ENCODE measurements around the gene GARIN1A. TPM values are rescaled to one million over a fixed set of nuclear protein-coding genes. Genes with fewer than 3 reads are reported as not detected.
"Not testable (repeated sequence)": the region's sequence is repeated elsewhere in the genome, so short reads cannot be mapped to it uniquely, and the experiment has no call there.

The GARIN1A gene
- total RNA-seq, 4 donors from 2014 or later: 0.18 to 8.3 (median 3.5) TPM

DNA sequence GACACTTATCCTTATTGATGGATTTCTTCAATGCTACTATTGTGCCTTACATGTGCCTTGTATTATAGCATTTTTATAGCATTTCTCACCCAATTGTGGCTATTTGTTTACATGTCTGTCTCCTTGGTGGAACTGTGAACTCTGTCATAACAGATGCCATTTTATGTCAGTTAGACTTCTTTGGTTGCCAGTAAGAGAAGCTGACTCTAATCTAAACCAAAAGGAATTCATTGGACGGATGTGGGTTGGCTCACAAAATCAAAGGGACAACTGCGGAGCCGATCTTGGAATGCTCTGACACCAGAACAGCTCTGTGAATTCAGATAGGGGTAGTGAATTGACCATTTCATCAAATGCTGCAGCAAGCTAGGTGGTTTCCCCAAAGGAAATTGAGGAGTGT is 15.0 kb downstream of the GARIN1A start:
- Histone ChIP-seq H3K27me3 (no peaks in the 10 kb centered on the region), H3K4me1 (no peaks in the 10 kb centered on the region), H3K27ac (no peak overlapping the region), H3K36me3 (peaks cover 0 to 6% (median 0%) of the 10 kb centered on the region in 3 donors), H3K4me3 (no peak overlapping the region), H3K9me3 (no peaks in the 10 kb centered on the region)
- TF ChIP-seq POLR2A (IDR thresholded peaks at IDR 0.05) (no peak), CTCF (IDR thresholded peaks at IDR 0.05) (no peak)
- DNase-seq: no peak

DNA sequence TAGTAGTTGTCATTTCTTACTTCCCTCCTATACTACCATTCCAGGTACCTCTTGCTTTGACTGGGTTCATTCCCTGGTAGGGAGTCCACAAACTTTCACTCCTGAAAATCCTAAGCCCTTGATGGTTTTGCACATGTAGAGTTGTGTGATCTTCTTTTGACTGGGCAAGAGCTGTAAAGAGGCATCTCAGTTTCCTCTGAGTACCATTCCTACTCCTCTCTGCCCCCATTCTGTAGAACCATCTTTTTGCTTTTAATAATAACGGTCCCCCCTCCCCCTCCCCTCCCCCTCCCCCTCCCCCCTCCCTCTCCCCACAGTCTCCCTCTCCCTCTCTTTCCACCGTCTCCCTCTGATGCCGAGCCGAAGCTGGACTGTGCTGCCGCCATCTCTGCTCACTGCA is 16.4 kb downstream of the GARIN1A start:
- no peaks in the 10 kb centered on the region for H3K27me3 ChIP-seq
- no peak for DNase-seq
- H3K36me3 ChIP-seq: no peaks in the 10 kb centered on the region
- H3K4me1 ChIP-seq: no peaks in the 10 kb centered on the region
- H3K9me3 ChIP-seq: no peaks in the 10 kb centered on the region
- TF ChIP-seq POLR2A (IDR thresholded peaks at IDR 0.05): no peak
- TF ChIP-seq CTCF (IDR thresholded peaks at IDR 0.05): no peak
- no peak overlapping the region for H3K27ac ChIP-seq
- no peak overlapping the region for H3K4me3 ChIP-seq

DNA sequence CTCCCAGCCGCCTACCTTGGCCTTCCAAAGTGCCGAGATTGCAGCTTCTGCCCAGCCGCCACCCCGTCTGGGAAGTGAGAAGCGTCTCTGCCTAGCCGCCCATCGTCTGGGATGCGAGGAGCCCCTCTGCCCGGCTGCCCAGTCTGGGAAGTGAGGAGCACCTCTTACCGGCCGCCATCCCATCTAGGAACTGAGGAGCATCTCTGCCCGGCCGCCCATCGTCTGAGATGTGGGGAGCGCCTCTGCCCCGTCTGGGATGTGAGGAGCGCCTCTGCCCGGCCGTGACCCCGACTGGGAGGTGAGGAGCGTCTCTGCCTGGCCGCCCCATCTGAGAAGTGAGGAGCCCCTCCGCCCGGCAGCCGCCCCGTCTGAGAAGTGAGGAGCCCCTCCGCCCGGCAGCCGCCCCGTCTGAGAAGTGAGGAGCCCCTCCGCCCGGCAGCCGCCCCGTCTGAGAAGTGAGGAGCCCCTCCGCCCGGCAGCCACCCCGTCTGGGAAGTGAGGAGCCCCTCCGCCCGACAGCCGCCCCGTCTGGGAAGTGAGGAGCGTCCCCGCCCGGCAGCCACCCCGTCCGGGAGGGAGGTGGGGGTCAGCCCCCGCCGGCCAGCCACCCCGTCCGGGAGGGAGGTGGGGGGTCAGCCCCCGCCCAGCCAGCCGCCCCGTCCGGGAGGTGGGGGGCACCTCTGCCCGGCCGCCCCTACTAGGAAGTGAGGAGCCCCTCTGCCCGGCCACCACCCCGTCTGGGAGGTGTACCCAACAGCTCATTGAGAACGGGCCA is 17.3 kb downstream of the GARIN1A start:
- DNase-seq, H3K27ac ChIP-seq, H3K36me3 ChIP-seq, H3K4me3 ChIP-seq, H3K9me3 ChIP-seq, H3K4me1 ChIP-seq, H3K27me3 ChIP-seq: not testable (repeated sequence)

DNA sequence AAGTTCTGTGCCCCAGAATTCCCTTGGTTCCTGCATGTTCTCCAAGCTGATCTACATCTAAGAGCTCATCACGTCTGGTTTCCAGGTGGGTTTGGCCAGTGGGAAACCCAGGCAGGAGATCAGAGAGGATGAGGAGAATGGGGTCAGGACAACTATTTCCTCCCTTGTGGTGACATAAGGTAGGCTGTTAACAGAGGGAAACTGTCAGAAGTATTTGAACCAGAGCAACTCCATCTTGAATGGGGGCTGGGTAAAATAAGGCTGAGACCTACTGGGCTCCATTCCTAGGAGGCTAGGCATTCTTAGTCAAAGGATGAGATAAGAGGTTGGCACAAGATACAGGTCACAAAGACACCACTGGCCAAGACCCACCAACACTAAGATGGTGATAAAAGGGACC is 19.1 kb downstream of the GARIN1A start:
- no peak for DNase-seq
- TF ChIP-seq CTCF (IDR thresholded peaks at IDR 0.05): no peak
- no peak for TF ChIP-seq POLR2A (IDR thresholded peaks at IDR 0.05)
- Histone ChIP-seq H3K4me1 (no peaks in the 10 kb centered on the region), H3K27me3 (no peaks in the 10 kb centered on the region), H3K4me3 (no peak overlapping the region), H3K9me3 (no peaks in the 10 kb centered on the region), H3K36me3 (no peaks in the 10 kb centered on the region), H3K27ac (no peak overlapping the region)

GRCh38 chr7:128692623-128693270 is 20.7 kb downstream of the GARIN1A start:
- no peak for DNase-seq
- no peaks in the 10 kb centered on the region for H3K9me3 ChIP-seq
- peaks cover 0 to 11% of the 10 kb centered on the region in 2 donors for H3K27me3 ChIP-seq
- no peak overlapping the region for H3K27ac ChIP-seq
- H3K36me3 ChIP-seq: no peaks in the 10 kb centered on the region
- no peak overlapping the region for H3K4me3 ChIP-seq
- no peak for TF ChIP-seq POLR2A (IDR thresholded peaks at IDR 0.05)
- no peak for TF ChIP-seq CTCF (IDR thresholded peaks at IDR 0.05)
- H3K4me1 ChIP-seq: peaks cover 0 to 8% (median 0%) of the 10 kb centered on the region in 4 donors

- peaks cover 0 to 11% of the 10 kb centered on the region in 2 donors for H3K27me3 ChIP-seq
- no peak overlapping the region for H3K27ac ChIP-seq
- H3K4me3 ChIP-seq: no peak overlapping the region
- H3K9me3 ChIP-seq: no peaks in the 10 kb centered on the region
- H3K4me1 ChIP-seq: peaks cover 0 to 8% (median 0%) of the 10 kb centered on the region in 4 donors
- DNase-seq: no peak
- TF ChIP-seq CTCF (IDR thresholded peaks at IDR 0.05) (no peak), POLR2A (IDR thresholded peaks at IDR 0.05) (no peak)
- no peaks in the 10 kb centered on the region for H3K36me3 ChIP-seq
These were observed 21.4 kb downstream of the GARIN1A start for GRCh38 chr7:128693373-128694015.

Data from Peyer's patch (tissue), 4 donors.